ENCODE measurements around the gene UBAP1.

The UBAP1 gene

DNA sequence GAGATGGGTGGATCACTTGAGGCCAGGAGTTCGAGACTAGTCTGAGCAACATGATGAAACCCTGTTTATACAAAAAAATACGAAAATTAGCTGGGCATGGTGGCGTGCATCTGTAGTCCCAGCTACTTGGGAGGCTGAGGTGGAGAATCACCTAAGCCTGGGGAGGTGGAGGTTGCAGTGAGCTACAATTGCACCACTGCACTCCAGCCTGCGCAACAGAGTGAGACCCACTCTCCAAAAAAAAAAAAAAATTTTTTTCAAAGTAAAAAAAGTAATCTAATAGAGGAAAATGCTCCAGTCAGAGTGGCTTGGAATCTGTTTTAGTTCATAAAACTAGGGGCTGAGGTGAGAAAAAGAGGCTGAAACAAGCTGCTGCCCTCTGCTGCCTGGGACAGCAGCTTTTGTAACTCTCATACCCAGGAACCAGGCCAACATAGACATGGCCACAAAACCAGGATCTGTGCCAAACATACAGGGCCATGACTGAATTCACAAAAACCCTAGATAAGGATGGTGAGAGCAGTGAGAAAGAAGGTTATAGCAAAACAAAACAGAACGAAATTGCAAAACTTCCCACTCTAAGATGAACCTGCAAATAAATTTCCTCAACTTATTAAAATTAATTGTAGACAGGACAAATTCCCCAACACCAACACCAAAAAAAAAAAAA, 39.2 kb upstream of the UBAP1 start (continued):
- TF ChIP-seq, protein P1, sequence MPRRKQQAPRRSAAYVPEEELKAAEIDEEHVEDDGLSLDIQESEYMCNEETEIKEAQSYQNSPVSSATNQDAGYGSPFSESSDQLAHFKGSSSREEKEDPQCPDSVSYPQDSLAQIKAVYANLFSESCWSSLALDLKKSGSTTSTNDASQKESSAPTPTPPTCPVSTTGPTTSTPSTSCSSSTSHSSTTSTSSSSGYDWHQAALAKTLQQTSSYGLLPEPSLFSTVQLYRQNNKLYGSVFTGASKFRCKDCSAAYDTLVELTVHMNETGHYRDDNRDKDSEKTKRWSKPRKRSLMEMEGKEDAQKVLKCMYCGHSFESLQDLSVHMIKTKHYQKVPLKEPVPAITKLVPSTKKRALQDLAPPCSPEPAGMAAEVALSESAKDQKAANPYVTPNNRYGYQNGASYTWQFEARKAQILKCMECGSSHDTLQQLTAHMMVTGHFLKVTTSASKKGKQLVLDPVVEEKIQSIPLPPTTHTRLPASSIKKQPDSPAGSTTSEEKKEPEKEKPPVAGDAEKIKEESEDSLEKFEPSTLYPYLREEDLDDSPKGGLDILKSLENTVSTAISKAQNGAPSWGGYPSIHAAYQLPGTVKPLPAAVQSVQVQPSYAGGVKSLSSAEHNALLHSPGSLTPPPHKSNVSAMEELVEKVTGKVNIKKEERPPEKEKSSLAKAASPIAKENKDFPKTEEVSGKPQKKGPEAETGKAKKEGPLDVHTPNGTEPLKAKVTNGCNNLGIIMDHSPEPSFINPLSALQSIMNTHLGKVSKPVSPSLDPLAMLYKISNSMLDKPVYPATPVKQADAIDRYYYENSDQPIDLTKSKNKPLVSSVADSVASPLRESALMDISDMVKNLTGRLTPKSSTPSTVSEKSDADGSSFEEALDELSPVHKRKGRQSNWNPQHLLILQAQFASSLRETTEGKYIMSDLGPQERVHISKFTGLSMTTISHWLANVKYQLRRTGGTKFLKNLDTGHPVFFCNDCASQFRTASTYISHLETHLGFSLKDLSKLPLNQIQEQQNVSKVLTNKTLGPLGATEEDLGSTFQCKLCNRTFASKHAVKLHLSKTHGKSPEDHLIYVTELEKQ (tag by site-specific recombination; IDR thresholded peaks at IDR 0.05; ENCODE audit: borderline replicate concordance), result no peak
- TF ChIP-seq, protein P2, sequence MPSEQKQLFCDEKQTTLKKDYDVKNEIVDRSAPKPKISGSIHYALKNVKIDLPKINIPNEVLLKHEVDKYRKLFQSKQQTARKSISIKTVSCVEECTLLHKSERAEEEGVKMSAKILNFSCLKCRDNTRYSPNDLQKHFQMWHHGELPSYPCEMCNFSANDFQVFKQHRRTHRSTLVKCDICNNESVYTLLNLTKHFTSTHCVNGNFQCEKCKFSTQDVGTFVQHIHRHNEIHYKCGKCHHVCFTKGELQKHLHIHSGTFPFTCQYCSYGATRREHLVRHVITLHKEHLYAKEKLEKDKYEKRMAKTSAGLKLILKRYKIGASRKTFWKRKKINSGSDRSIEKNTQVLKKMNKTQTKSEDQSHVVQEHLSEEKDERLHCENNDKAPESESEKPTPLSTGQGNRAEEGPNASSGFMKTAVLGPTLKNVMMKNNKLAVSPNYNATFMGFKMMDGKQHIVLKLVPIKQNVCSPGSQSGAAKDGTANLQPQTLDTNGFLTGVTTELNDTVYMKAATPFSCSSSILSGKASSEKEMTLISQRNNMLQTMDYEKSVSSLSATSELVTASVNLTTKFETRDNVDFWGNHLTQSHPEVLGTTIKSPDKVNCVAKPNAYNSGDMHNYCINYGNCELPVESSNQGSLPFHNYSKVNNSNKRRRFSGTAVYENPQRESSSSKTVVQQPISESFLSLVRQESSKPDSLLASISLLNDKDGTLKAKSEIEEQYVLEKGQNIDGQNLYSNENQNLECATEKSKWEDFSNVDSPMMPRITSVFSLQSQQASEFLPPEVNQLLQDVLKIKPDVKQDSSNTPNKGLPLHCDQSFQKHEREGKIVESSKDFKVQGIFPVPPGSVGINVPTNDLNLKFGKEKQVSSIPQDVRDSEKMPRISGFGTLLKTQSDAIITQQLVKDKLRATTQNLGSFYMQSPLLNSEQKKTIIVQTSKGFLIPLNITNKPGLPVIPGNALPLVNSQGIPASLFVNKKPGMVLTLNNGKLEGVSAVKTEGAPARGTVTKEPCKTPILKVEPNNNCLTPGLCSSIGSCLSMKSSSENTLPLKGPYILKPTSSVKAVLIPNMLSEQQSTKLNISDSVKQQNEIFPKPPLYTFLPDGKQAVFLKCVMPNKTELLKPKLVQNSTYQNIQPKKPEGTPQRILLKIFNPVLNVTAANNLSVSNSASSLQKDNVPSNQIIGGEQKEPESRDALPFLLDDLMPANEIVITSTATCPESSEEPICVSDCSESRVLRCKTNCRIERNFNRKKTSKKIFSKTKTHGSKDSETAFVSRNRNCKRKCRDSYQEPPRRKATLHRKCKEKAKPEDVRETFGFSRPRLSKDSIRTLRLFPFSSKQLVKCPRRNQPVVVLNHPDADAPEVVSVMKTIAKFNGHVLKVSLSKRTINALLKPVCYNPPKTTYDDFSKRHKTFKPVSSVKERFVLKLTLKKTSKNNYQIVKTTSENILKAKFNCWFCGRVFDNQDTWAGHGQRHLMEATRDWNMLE (tag by site-specific recombination; conservative IDR thresholded peaks at IDR 0.05; ENCODE audit: low read depth), result no peak
- TF ChIP-seq, protein P3, sequence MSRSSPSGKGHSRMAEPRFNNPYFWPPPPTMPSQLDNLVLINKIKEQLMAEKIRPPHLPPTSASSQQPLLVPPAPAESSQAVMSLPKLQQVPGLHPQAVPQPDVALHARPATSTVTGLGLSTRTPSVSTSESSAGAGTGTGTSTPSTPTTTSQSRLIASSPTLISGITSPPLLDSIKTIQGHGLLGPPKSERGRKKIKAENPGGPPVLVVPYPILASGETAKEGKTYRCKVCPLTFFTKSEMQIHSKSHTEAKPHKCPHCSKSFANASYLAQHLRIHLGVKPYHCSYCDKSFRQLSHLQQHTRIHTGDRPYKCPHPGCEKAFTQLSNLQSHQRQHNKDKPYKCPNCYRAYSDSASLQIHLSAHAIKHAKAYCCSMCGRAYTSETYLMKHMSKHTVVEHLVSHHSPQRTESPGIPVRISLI (tag by site-specific recombination; IDR thresholded peaks at IDR 0.05), result peak; percentile 80
- TF ChIP-seq, protein P4, sequence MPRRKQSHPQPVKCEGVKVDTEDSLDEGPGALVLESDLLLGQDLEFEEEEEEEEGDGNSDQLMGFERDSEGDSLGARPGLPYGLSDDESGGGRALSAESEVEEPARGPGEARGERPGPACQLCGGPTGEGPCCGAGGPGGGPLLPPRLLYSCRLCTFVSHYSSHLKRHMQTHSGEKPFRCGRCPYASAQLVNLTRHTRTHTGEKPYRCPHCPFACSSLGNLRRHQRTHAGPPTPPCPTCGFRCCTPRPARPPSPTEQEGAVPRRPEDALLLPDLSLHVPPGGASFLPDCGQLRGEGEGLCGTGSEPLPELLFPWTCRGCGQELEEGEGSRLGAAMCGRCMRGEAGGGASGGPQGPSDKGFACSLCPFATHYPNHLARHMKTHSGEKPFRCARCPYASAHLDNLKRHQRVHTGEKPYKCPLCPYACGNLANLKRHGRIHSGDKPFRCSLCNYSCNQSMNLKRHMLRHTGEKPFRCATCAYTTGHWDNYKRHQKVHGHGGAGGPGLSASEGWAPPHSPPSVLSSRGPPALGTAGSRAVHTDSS (tag by site-specific recombination; IDR thresholded peaks at IDR 0.05), result no peak
- TF ChIP-seq ZNF660 (tag by site-specific recombination; IDR thresholded peaks at IDR 0.05), result 0 out of 2 replicates have a peak, but pooled peaks have one; percentile 32
- no peak for TF ChIP-seq ZNF2 (tag by site-specific recombination; IDR thresholded peaks at IDR 0.05)
- TF ChIP-seq ZNF837 (tag by site-specific recombination; IDR thresholded peaks at IDR 0.05), result no peak
- TF ChIP-seq, protein P5, sequence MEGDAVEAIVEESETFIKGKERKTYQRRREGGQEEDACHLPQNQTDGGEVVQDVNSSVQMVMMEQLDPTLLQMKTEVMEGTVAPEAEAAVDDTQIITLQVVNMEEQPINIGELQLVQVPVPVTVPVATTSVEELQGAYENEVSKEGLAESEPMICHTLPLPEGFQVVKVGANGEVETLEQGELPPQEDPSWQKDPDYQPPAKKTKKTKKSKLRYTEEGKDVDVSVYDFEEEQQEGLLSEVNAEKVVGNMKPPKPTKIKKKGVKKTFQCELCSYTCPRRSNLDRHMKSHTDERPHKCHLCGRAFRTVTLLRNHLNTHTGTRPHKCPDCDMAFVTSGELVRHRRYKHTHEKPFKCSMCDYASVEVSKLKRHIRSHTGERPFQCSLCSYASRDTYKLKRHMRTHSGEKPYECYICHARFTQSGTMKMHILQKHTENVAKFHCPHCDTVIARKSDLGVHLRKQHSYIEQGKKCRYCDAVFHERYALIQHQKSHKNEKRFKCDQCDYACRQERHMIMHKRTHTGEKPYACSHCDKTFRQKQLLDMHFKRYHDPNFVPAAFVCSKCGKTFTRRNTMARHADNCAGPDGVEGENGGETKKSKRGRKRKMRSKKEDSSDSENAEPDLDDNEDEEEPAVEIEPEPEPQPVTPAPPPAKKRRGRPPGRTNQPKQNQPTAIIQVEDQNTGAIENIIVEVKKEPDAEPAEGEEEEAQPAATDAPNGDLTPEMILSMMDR (tag by site-specific recombination; IDR thresholded peaks at IDR 0.05), result peak; percentile 49; the same call in 1 of the 2 replicates
- TF ChIP-seq SETDB1 (IDR thresholded peaks at IDR 0.05; ENCODE audit: insufficient read length, low read length), result no peak
- TF ChIP-seq, protein P6, sequence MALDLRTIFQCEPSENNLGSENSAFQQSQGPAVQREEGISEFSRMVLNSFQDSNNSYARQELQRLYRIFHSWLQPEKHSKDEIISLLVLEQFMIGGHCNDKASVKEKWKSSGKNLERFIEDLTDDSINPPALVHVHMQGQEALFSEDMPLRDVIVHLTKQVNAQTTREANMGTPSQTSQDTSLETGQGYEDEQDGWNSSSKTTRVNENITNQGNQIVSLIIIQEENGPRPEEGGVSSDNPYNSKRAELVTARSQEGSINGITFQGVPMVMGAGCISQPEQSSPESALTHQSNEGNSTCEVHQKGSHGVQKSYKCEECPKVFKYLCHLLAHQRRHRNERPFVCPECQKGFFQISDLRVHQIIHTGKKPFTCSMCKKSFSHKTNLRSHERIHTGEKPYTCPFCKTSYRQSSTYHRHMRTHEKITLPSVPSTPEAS (tag by site-specific recombination; IDR thresholded peaks at IDR 0.05), result no peak
- TF ChIP-seq SCRT2 (tag by site-specific recombination; IDR thresholded peaks at IDR 0.05), result no peak
- peak; percentile 73; the same call in 1 of the 2 replicates for TF ChIP-seq ZSCAN30 (tag by site-specific recombination; IDR thresholded peaks at IDR 0.05)
- no peak for TF ChIP-seq ZNF76 (tag by site-specific recombination; IDR thresholded peaks at IDR 0.05; ENCODE audit: borderline replicate concordance, low read depth)
- no peak for TF ChIP-seq ZNF404 (tag by site-specific recombination; IDR thresholded peaks at IDR 0.05)
- TF ChIP-seq ZNF324 (tag by site-specific recombination; IDR thresholded peaks at IDR 0.05), result no peak
- TF ChIP-seq, protein P7, sequence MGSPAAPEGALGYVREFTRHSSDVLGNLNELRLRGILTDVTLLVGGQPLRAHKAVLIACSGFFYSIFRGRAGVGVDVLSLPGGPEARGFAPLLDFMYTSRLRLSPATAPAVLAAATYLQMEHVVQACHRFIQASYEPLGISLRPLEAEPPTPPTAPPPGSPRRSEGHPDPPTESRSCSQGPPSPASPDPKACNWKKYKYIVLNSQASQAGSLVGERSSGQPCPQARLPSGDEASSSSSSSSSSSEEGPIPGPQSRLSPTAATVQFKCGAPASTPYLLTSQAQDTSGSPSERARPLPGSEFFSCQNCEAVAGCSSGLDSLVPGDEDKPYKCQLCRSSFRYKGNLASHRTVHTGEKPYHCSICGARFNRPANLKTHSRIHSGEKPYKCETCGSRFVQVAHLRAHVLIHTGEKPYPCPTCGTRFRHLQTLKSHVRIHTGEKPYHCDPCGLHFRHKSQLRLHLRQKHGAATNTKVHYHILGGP (tag by site-specific recombination; IDR thresholded peaks at IDR 0.05), result no peak

All from HEK293 (cell line).